ENCODE results near the gene MYL10.
"Not testable (repeated sequence)": the region's sequence is repeated elsewhere in the genome, so short reads cannot be mapped to it uniquely, and the experiment has no call there.

The MYL10 gene

DNA sequence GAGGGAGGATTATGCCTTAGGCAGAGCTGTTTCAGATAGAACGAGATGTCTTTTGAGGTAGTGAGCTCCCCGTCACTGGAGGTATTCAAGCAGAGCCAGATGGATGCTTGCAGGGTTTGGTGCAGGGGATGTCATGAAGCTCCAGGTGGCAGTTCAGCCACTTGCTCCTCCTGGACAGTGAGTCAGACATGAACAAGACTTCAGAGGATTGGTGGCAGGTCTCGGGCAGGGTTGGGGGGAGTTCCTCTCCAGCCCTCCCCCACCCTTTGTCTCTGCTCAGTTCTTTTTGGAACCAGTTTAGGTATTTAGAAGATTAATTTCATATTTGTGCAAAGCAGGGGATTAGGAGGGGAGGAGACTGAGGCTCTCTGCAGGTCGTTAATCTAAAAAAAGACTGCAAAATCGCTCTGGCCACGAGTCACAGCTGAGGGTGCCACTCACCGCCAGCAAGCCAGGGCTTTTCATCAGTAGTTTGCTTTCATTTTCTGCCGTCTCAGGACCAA, 21.5 kb upstream of the MYL10 start:
- no peak for FAIRE-seq

DNA sequence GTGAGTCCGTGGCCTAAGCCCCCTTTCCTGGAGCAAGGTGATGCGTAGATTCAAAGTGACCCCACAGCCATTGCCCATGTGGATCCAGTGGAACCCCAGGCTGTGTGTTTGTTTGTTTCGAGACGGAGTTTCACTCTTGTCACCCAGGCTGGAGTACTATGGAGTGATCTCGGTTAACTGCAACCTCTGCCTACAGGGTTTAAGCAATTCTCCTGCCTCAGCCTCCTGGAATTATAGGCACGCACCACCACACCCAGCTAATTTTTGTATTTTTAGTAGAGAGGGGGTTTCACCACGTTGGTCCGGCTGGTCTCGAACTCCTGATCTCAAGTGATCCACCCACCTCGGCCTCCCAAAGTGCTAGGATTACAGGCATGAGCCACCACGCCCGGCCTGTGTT, 18.8 kb upstream of the MYL10 start:
- not testable (repeated sequence) for FAIRE-seq

GRCh38 chr7:101645951-101646350, 16.9 kb upstream of the MYL10 start:
- FAIRE-seq: no peak

- no peak for FAIRE-seq
Measured at GRCh38 chr7:101644879-101645278, 15.8 kb upstream of the MYL10 start.

GRCh38 chr7:101639127-101639526, 10.0 kb upstream of the MYL10 start:
- FAIRE-seq: not testable (repeated sequence)

- no peak for FAIRE-seq
Measured at GRCh38 chr7:101636822-101637623, 7.9 kb upstream of the MYL10 start.

- no peak for FAIRE-seq
Measured at GRCh38 chr7:101635484-101635883, 6.4 kb upstream of the MYL10 start.

DNA sequence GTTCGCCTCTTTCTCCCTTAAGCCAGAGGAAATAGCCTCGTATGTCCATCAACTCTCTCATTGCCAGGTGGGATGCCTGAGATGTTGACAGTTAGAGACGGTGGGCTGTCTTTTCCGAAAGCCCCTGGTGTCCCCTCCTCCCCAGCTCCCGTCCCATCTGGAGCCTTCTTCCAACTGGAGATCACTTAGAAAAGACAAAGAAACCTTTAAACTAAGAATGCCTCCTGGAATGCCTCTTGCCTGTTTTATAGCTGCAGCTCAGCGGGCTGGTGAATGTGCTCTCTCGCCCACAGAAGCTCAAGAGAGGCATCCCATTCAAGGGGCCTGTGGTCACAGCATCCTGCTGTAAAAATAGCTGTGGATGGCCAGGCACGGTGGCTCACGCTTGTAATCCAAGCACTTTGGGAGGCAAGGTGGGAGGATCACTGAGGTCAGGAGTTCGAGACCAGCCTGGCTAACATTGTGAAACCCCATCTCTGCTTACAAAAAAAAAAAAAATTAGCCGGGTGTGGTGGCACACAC, 5.2 kb upstream of the MYL10 start:
- FAIRE-seq: no peak

- no peak for FAIRE-seq
Measured at GRCh38 chr7:101633511-101633910, 4.4 kb upstream of the MYL10 start.

GRCh38 chr7:101632641-101633040, 3.5 kb upstream of the MYL10 start:
- no peak for FAIRE-seq

- FAIRE-seq: no peak
Measured at GRCh38 chr7:101631224-101631714, 2.2 kb upstream of the MYL10 start.

DNA sequence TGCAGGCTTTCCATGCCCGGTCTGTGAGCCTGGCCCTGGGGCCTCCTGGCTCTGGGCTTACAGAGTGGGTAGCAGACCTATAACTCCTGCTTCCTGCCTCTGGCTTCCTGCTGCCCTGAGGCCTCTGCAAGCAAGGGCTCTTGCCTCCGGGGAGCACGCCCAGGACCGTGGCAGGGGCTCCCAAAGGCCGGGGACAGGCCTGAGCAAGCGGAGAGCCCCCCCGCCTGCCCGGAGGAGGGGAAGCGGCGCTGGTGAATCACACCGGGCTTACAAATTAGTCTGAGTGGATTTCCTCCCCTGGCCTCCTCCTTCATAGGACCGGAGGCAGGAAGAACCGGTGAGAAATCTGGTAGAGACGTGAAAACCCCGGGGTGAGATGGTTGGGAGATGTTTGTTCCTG, 1.5 kb upstream of the MYL10 start:
- no peak for FAIRE-seq

DNA sequence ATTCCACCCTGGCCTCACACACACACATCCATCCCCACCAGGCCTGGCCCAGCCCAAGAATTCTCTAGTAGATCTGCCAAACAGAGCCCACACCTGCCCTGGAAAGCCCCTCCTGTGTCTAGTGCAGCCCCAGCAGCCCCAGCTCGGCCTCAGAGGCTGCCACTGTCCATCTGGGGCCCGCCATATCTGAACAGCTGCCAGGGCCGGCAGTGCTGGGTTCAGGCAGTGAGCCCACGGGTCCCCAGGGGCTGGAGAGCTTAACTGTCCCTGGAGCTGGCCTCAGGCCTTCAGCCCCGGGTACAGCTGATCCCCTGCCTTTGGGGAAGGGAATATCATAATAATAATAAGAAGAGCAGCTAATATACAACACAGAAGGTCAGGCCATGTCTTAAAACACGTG, 574 bp downstream of the MYL10 start:
- no peak for FAIRE-seq

- no peak for FAIRE-seq
Measured at GRCh38 chr7:101626758-101627157, 2.3 kb downstream of the MYL10 start.

DNA sequence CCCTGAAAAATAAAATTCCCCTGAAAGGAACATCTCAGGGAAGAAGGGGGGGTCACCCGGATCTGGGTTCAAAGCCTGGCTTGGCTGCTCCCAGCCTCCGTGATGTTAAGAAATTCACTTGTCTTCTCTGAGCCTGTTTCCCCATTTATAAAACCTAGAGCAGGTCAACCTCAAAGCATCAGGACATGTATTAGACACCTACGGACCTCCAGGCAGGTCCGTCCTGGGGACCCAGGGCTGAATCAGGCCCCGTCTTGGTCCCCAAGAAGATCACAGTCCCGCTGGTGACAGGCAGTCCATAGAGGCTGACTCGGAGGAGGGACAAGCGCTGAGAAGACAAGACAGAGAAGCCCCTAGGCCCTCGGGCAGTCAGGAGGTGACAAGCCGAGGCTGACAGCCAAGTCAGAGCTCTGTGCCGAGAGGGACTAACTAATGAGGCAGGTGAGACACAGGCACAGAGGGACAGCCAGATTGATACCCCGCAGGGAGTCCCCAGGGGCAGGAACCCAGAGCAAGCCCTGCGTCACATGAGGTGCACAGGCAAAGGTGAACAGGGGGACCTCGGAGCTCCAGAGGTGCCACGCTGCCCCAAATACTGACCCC, 2.9 kb downstream of the MYL10 start:
- no peak for FAIRE-seq

DNA sequence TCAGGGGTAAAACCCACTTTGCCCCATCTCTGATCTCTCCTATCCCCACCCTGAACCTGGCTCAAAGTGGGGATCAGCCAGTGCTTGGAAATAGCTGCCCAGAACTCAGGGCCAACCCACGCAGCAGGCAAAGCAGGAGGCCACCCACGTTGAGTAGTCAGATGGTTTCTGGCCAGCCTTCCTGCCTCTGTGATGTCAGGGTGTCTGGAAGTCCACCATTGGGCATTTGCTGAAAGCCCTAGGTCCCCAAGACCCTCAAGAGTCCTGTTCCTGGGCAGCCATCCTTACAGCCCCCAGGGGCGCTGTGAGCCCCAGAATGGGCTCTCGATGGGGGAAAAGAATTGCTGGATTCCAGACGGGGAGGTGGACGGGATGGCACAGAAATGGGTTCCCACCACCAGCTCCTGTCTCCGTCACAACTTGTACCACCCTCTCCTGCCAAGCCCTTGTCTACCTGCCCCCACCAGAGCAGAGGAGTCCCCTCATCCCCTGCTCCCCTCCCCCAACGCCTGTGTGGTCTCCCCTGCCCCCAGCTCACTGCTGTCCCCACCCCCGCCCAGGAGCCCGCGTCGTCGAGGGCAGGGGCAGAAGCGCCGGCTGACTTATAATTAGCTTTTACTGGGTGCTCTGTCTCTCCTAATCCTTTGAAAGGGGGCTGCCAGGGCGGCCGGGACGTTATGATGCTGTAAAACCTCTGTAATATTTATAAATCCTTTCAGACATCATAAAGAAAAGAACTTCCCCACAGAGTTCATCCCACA, 3.9 kb downstream of the MYL10 start:
- no peak for FAIRE-seq

- FAIRE-seq: no peak
Measured at GRCh38 chr7:101624246-101625001, 4.7 kb downstream of the MYL10 start.

DNA sequence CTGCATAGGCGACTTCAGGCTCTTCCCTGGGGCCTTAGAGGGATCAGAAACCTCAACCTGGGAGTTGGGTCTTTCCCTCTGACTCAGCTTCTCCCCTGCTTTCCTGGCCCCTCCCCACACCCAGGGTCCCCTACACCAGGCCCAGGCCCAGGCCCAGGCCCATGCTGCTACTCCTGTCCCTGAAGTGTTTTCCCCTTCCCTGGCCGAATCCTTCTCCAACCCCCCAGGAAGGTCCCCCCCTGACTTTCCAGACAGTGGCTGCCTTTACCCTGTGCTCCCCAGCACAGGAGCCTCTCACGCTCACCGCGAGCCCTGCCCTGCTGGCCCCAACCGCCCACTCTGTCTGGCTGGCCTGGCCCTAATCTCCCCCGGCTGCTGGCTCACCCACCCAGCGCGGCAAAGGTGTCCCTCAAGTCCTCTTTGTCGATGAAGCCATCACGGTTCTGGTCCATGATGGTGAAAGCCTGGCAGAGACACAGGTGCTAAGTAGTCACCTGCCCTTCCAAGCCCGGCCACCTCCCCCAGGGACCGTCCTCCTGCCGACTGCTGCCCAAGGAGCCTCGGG, 6.4 kb downstream of the MYL10 start:
- FAIRE-seq: no peak

GRCh38 chr7:101620991-101621390, 8.1 kb downstream of the MYL10 start:
- no peak for FAIRE-seq

- FAIRE-seq: no peak
Measured at GRCh38 chr7:101620395-101620794, 8.7 kb downstream of the MYL10 start.

GRCh38 chr7:101618916-101619315, 10.2 kb downstream of the MYL10 start:
- FAIRE-seq: no peak

- no peak for FAIRE-seq
Measured at GRCh38 chr7:101618207-101618839, 10.8 kb downstream of the MYL10 start.

All from islet of Langerhans (tissue), 1 donor.